ENCODE results near the gene KCNQ1. TPM values are rescaled to one million over a fixed set of nuclear protein-coding genes. Genes with fewer than 3 reads are reported as not detected.

The KCNQ1 gene
- total and polyA plus RNA-seq, 9 of the 15 experiments (the other 6 are each of a cell fraction or from before 2014, with no cell fraction given), result 0.44 TPM; not detected in 8

DNA sequence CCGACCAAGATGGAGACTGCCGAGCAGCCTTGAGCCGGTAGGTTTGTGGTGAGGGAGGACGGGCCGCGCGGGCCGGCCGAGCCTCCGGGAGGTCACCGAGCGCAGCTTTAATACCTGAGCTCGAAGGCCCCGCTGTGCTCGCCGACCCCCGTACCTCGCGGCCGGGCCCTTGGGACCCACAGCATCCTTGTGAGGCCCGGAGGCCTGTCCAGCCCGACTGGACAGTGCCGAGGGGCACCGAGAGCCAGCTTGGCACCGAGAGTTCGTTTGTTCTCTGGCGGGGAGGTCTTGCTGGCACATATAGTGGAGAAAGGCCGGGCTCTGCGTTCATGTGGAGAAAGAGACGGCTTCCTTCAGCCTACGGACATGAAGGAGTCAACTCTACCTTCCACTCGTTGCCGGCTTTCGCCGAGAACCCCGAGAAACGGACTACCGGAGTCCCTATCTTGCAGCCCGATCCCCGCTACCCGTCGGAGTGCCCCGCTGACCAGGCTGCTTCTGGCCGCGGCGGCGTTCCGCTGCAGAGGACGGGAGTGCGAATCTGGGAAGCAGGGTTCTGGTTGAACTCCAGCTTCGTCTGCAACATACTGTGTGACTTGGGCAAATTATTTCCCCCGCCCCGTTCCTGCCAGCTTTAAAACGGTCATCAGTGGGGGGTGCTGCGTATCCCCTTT is 43.9 kb upstream of the KCNQ1 start (continued):
- TF ChIP-seq, protein P1, sequence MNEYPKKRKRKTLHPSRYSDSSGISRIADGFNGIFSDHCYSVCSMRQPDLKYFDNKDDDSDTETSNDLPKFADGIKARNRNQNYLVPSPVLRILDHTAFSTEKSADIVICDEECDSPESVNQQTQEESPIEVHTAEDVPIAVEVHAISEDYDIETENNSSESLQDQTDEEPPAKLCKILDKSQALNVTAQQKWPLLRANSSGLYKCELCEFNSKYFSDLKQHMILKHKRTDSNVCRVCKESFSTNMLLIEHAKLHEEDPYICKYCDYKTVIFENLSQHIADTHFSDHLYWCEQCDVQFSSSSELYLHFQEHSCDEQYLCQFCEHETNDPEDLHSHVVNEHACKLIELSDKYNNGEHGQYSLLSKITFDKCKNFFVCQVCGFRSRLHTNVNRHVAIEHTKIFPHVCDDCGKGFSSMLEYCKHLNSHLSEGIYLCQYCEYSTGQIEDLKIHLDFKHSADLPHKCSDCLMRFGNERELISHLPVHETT (CRISPR knock-in tag; conservative IDR thresholded peaks at IDR 0.05 in 1 of 2, IDR thresholded peaks at IDR 0.05 in 1 of 2), result no peak
- TF ChIP-seq CHD1 (IDR thresholded peaks at IDR 0.05; ENCODE audit: low read length), result peak; percentile 51
- TF ChIP-seq, protein P2, sequence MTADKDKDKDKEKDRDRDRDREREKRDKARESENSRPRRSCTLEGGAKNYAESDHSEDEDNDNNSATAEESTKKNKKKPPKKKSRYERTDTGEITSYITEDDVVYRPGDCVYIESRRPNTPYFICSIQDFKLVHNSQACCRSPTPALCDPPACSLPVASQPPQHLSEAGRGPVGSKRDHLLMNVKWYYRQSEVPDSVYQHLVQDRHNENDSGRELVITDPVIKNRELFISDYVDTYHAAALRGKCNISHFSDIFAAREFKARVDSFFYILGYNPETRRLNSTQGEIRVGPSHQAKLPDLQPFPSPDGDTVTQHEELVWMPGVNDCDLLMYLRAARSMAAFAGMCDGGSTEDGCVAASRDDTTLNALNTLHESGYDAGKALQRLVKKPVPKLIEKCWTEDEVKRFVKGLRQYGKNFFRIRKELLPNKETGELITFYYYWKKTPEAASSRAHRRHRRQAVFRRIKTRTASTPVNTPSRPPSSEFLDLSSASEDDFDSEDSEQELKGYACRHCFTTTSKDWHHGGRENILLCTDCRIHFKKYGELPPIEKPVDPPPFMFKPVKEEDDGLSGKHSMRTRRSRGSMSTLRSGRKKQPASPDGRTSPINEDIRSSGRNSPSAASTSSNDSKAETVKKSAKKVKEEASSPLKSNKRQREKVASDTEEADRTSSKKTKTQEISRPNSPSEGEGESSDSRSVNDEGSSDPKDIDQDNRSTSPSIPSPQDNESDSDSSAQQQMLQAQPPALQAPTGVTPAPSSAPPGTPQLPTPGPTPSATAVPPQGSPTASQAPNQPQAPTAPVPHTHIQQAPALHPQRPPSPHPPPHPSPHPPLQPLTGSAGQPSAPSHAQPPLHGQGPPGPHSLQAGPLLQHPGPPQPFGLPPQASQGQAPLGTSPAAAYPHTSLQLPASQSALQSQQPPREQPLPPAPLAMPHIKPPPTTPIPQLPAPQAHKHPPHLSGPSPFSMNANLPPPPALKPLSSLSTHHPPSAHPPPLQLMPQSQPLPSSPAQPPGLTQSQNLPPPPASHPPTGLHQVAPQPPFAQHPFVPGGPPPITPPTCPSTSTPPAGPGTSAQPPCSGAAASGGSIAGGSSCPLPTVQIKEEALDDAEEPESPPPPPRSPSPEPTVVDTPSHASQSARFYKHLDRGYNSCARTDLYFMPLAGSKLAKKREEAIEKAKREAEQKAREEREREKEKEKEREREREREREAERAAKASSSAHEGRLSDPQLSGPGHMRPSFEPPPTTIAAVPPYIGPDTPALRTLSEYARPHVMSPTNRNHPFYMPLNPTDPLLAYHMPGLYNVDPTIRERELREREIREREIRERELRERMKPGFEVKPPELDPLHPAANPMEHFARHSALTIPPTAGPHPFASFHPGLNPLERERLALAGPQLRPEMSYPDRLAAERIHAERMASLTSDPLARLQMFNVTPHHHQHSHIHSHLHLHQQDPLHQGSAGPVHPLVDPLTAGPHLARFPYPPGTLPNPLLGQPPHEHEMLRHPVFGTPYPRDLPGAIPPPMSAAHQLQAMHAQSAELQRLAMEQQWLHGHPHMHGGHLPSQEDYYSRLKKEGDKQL (CRISPR knock-in tag; IDR thresholded peaks at IDR 0.05; ENCODE audit: borderline replicate concordance), result no peak
